ENCODE results near the gene PRXL2B.

PRXL2B gene

DNA sequence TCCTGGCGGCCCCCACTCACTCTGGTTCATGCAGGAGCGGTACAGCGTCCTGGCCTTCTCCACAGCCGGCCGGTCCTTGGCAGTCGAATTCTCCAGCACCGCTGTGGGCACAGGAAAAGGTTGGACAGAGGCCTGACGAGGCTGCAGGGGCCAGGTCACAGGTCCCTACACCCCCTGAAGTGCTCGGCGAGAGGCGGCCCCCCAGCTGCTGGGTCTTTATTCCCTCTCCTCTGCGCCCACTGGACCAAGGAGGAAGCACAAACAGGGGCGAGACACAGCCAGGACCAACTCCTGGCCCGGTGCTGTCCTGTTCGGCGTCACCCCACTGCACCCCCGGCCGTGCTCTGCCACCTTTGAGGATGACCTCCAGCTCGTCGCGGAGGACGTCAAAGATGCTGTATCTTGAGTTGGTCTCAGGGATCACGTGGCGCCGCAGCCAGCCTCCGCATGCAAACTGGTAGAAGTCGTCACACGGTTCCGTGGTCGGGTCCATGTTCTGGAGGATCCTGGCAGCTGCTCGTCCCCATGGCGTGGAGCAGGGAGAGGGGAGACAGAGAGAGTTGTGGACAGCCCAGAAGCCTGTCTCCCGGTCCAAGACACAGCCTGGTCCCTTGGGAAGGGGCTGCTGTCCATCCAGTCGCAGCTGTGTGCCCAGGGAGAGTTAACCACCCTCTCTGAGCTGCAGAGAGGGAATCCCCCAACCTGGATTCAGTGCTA is 22.9 kb downstream of the PRXL2B start:
- H3K9ac ChIP-seq = no peak overlapping the region
- H3K27ac ChIP-seq = no peak overlapping the region
- peaks cover 7 to 68% (median 55%) of the 10 kb centered on the region in 10 experiments; a peak in 18 of 20 replicates for H3K4me1 ChIP-seq
- no peaks in the 10 kb centered on the region for H3K36me3 ChIP-seq
- no peak overlapping the region for H3K4me3 ChIP-seq
- peaks cover 0 to 32% (median 0%) of the 10 kb centered on the region in 11 experiments; a peak in 7 of 22 replicates for H4K20me1 ChIP-seq
- peaks cover 0 to 10% (median 0%) of the 10 kb centered on the region in 11 experiments; a peak in 5 of 22 replicates for H3K27me3 ChIP-seq
- peak overlapping the region in 4 of 11 experiments; percentile 86 to 90 (median 90); a peak in 6 of 22 replicates for H3K4me2 ChIP-seq
- no peak for TF ChIP-seq Cebpa-rat (IDR thresholded peaks at IDR 0.05)
- peaks cover 14 to 20% (median 17%) of the 10 kb centered on the region in 11 experiments for H3K9me3 ChIP-seq (replicated peaks in 1 of 11)

- no peak for TF ChIP-seq Cebpa-rat (IDR thresholded peaks at IDR 0.05)
- Histone ChIP-seq H4K20me1 (peaks cover 0 to 24% (median 0%) of the 10 kb centered on the region in 11 experiments; a peak in 7 of 22 replicates), H3K27ac (no peak overlapping the region), H3K36me3 (no peaks in the 10 kb centered on the region), H3K4me1 (peaks cover 2 to 60% (median 47%) of the 10 kb centered on the region in 10 experiments; a peak in 18 of 20 replicates), H3K9me3 (replicated peaks in 1 of 11) (peaks cover 22 to 28% (median 26%) of the 10 kb centered on the region in 11 experiments), H3K4me3 (no peak overlapping the region), H3K27me3 (peaks cover 0 to 2% (median 0%) of the 10 kb centered on the region in 11 experiments; a peak in 4 of 22 replicates), H3K9ac (no peak overlapping the region), H3K4me2 (peak overlapping the region in 9 of 11 experiments; percentile 41 to 94 (median 86); a peak in 16 of 22 replicates)
Measured at GRCh38 chr1:2610036-2610959, 23.7 kb downstream of the PRXL2B start.

DNA sequence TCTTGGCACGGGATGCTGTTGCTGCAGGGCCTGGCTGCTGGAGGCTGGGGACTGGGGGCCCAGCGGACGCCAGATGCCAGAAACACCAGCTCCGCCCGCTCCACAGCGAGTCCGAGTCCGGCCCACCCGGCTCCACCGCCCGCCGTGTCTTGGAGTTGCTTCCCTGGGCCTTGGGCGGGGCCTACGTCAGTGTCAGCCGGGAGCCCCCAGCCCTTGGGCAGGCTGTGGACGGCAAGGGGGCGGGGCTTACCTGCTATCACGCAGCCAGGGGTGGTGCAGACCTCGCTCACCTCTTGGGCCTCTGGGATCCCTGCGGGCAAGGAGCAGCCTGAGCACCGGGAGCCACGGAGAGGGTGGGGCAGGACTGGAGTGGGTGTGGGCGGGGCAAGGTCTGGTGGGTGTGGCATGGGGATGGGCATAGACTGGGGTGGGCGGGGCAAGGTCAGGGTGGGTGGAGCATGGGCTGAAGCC is 24.5 kb downstream of the PRXL2B start:
- peaks cover 0 to 53% (median 39%) of the 10 kb centered on the region in 10 experiments; a peak in 18 of 20 replicates for H3K4me1 ChIP-seq
- H3K27ac ChIP-seq = no peak overlapping the region
- no peak for TF ChIP-seq Cebpa-rat (IDR thresholded peaks at IDR 0.05)
- no peaks in the 10 kb centered on the region for H3K27me3 ChIP-seq
- H3K9ac ChIP-seq = no peak overlapping the region
- peak overlapping the region; percentile 27 to 94 (median 78); a peak in 18 of 22 replicates for H3K4me2 ChIP-seq
- H4K20me1 ChIP-seq = peaks cover 0 to 23% (median 0%) of the 10 kb centered on the region in 11 experiments; a peak in 5 of 22 replicates
- H3K36me3 ChIP-seq = no peaks in the 10 kb centered on the region
- H3K9me3 ChIP-seq (replicated peaks in 1 of 11) = peaks cover 30 to 36% (median 33%) of the 10 kb centered on the region in 11 experiments
- H3K4me3 ChIP-seq = no peak overlapping the region; a peak in 1 of 20 replicates

- H3K4me2 ChIP-seq = peak overlapping the region; percentile 16 to 94 (median 78); a peak in 20 of 22 replicates
- peak overlapping the region in 1 of 10 experiments; percentile 19; a peak in 1 of 20 replicates for H3K4me3 ChIP-seq
- H4K20me1 ChIP-seq = peaks cover 0 to 17% (median 0%) of the 10 kb centered on the region in 11 experiments; a peak in 5 of 22 replicates
- H3K9ac ChIP-seq = peak overlapping the region in 5 of 11 experiments; percentile 7 to 50 (median 28); a peak in 4 of 22 replicates
- H3K36me3 ChIP-seq = no peaks in the 10 kb centered on the region
- H3K4me1 ChIP-seq = peaks cover 0 to 45% (median 31%) of the 10 kb centered on the region in 10 experiments; a peak in 18 of 20 replicates
- no peak overlapping the region for H3K27ac ChIP-seq
- peaks cover 38 to 43% (median 41%) of the 10 kb centered on the region in 11 experiments for H3K9me3 ChIP-seq (replicated peaks in 1 of 11)
- no peaks in the 10 kb centered on the region for H3K27me3 ChIP-seq
- no peak for TF ChIP-seq Cebpa-rat (IDR thresholded peaks at IDR 0.05)
Measured at GRCh38 chr1:2611621-2612437, 25.3 kb downstream of the PRXL2B start.

DNA sequence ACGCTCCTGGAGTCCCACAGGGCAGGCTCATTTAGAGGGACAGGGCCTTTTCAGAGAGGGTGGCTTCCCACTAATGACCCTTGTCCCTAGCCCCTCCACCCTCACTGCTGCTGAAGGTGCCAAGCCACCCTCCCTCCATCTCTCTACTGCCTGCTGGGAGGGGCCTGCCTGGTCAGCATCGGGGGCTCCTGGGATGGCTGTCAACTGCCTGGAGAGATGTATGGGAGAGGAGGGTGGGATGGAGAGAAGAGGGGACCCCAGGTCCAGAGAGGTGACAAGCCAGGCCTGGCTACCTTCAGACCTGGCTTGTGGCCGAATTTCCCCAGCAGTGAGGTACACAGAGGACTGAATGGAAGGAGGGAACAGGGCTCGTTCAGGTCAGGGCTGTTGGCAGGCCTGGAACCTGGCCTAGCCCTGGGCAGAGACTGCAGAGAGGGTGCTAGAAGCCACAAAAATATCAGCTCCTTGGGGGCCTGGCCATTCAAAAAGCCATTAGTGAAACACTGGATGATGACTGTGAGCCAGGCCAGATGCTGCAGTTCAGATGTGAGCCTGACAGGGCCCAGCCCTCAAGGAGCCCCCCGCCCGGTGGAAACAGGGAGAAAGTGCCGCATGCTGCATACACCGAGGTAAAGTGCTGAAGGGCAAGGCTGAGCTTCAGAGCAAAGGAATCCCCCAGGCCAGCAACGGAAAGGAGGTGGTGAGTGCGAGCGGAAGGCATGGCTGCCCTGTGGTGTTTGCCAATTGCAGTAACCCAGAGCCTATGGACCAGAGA is 26.2 kb downstream of the PRXL2B start:
- 0 out of 22 replicates have a peak overlapping the region, but pooled peaks of 1 of the 11 experiments have one; percentile 50 for H3K9ac ChIP-seq
- peaks cover 0 to 17% (median 0%) of the 10 kb centered on the region in 11 experiments; a peak in 5 of 22 replicates for H4K20me1 ChIP-seq
- no peaks in the 10 kb centered on the region for H3K36me3 ChIP-seq
- no peak for TF ChIP-seq Cebpa-rat (IDR thresholded peaks at IDR 0.05)
- H3K27ac ChIP-seq = no peak overlapping the region
- no peak overlapping the region for H3K4me3 ChIP-seq
- H3K4me2 ChIP-seq = peak overlapping the region in 7 of 11 experiments; percentile 66 to 94 (median 89); a peak in 11 of 22 replicates
- H3K4me1 ChIP-seq = peaks cover 0 to 47% (median 27%) of the 10 kb centered on the region in 10 experiments; a peak in 18 of 20 replicates
- H3K27me3 ChIP-seq = no peaks in the 10 kb centered on the region
- H3K9me3 ChIP-seq (replicated peaks in 1 of 11) = peaks cover 39 to 45% (median 41%) of the 10 kb centered on the region in 11 experiments

GRCh38 chr1:2614145-2614544 is 27.6 kb downstream of the PRXL2B start:
- peaks cover 0 to 45% (median 27%) of the 10 kb centered on the region in 10 experiments; a peak in 18 of 20 replicates for H3K4me1 ChIP-seq
- no peak for TF ChIP-seq Cebpa-rat (IDR thresholded peaks at IDR 0.05)
- no peak overlapping the region for H3K9ac ChIP-seq
- H3K27ac ChIP-seq = no peak overlapping the region
- no peak overlapping the region for H3K4me3 ChIP-seq
- peaks cover 0 to 15% (median 0%) of the 10 kb centered on the region in 11 experiments; a peak in 5 of 22 replicates for H4K20me1 ChIP-seq
- no peaks in the 10 kb centered on the region for H3K27me3 ChIP-seq
- no peaks in the 10 kb centered on the region for H3K36me3 ChIP-seq
- no peak overlapping the region for H3K4me2 ChIP-seq
- peaks cover 39 to 52% (median 46%) of the 10 kb centered on the region in 11 experiments for H3K9me3 ChIP-seq (replicated peaks in 1 of 11)

- no peak overlapping the region for H3K4me3 ChIP-seq
- no peak overlapping the region for H3K4me2 ChIP-seq
- H3K27me3 ChIP-seq = peaks cover 0 to 6% (median 0%) of the 10 kb centered on the region in 11 experiments; a peak in 3 of 22 replicates
- H3K27ac ChIP-seq = no peak overlapping the region
- peaks cover 0 to 7% (median 0%) of the 10 kb centered on the region in 10 experiments; a peak in 2 of 20 replicates for H3K4me1 ChIP-seq
- no peak overlapping the region for H3K9ac ChIP-seq
- no peaks in the 10 kb centered on the region for H3K36me3 ChIP-seq
- peaks cover 60 to 78% (median 72%) of the 10 kb centered on the region in 11 experiments for H3K9me3 ChIP-seq (replicated peaks in 1 of 11)
- no peak for TF ChIP-seq Cebpa-rat (IDR thresholded peaks at IDR 0.05)
- H4K20me1 ChIP-seq = no peaks in the 10 kb centered on the region
Measured at GRCh38 chr1:2617971-2618470, 31.4 kb downstream of the PRXL2B start.
